Activated T-helper 1 cell treated with anti-CD3 and anti-CD28 coated beads, Interleukin-12 subunit alpha, Interleukin-12 subunit beta, Interleukin-2, Interleukin-4 antibody, amounts not matched to agents 30 ng/mL and 10 ng/mL and 1 ng/mL, durations not matched to agents 14 hours and 24 hours and 36 hours (primary cell): ENCODE data around the gene EDA. TPM values are rescaled to one million over a fixed set of nuclear protein-coding genes. Genes with fewer than 3 reads are reported as not detected.

ENCODE experiments used
- DNase-seq: peaks from one replicate; pipeline ENCODE4 v3.0.0; 2021; ENCODE audit warnings: low spot score
- H3K27ac Mint-ChIP-seq: one replicate; pipeline ENCODE4 v1.8.0; 2021; ENCODE audit warnings: mild to moderate bottlenecking, mixed read lengths
- H3K27me3 Mint-ChIP-seq: one replicate; pipeline ENCODE4 v1.8.0; 2022; ENCODE audit warnings: mild to moderate bottlenecking, moderate library complexity, mixed read lengths; ENCODE audit not compliant: insufficient read depth
- H3K36me3 Mint-ChIP-seq: one replicate; pipeline ENCODE4 v1.8.0; 2021; ENCODE audit warnings: low read depth, mixed read lengths
- H3K4me1 Mint-ChIP-seq: one replicate; pipeline ENCODE4 v1.8.0; 2021; ENCODE audit warnings: low read depth, mixed read lengths
- H3K4me3 Mint-ChIP-seq: one replicate; pipeline ENCODE4 v1.8.0; 2021; ENCODE audit warnings: mild to moderate bottlenecking, moderate library complexity, mixed read lengths
- H3K9me3 Mint-ChIP-seq: one replicate; pipeline ENCODE4 v1.8.0; 2021; ENCODE audit warnings: mixed read lengths
- intact Hi-C: fragments of 100-400 bp; cut with micrococcal nuclease; formaldehyde crosslinking; loops from one replicate; pipeline ENCODE4 v1.15.1; 2024
- total RNA-seq: library from RNA; stranded (reverse); gene quantifications from 2 replicates; pipeline ENCODE4 v1.2.3, GENCODE V29; 2022

EDA gene
- total RNA-seq, 1 donor from 2014 or later = 1.6 TPM

DNA sequence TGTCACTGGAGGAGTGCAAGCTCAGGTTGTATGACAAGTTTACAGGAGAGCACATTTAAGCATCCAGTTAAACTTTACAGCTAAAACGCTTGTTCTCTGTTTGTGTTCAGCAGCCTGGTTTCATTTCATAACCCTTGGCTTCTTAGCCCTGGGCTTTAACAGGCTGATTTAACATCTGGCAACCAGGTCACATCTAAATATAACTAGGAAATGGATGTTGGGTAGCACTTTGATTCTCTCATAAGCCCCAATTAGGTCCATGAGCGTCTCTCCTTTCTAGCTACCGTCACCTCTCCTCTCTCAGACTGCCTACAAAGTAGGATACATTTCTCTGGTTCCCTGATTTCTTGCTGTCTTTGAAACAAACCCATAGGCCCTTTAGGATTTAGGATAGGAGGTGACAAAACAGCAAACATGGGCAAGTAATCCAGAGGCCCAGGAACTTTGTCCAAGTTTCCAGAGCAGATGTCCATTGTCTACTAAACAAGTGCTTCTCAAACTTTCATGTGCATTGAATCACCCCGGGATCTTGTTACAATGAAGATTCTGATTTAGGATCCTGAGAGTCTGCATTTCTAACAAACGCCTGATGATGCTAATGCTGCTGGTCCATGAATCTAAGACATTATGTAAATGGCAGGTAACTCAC lies 468.8 kb downstream of the EDA start:
- intact Hi-C loops = no loop called here

DNA sequence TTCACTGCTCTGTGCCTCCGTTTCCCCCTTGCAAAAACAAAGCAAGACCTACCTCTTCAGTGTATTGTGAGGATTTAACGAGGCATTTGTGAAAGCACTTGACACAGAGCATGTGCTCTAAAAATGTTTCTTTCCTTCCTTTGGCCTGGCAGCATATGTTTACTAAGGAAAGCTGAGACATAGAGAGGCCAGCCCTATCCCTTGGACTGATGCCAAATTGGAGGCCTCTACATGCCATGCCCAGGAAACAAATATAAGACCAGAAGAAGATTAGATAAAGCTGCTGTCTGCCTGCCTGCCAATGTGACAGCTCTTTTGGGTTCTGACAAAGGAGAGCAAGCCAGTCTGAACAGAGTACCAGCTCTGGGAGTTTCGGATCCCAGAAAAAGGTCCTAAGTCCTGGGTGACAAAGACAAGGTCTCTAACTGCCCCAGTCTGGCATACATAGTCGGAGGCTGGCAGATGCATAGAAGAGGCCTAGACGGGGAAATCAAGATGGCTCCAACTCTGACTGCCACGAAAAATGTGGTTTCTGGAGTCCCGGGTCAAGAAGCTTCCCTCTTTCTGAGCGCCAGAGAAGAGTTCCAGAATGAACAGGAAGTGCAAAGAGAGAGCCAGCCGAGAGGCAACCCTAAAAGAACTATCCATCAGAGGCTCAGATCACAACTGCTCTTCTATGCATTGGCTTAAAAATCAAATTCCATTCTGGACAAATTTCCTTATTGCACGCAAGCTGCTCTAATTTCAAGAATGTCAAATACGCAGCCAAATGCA lies 472.1 kb downstream of the EDA start:
- Mint-ChIP-seq H3K27me3 (no peaks in the 10 kb centered on the region), H3K4me3 (no peak overlapping the region), H3K9me3 (no peaks in the 10 kb centered on the region), H3K27ac (no peak overlapping the region), H3K4me1 (no peaks in the 10 kb centered on the region), H3K36me3 (no peaks in the 10 kb centered on the region)
- DNase-seq = no peak
- intact Hi-C loops = no loop called here

More for the DNA sequence above, 468.8 kb downstream of the EDA start:
- Mint-ChIP-seq H3K4me1 (no peaks in the 10 kb centered on the region), H3K9me3 (no peaks in the 10 kb centered on the region), H3K36me3 (no peaks in the 10 kb centered on the region), H3K27ac (no peak overlapping the region), H3K4me3 (no peak overlapping the region), H3K27me3 (no peaks in the 10 kb centered on the region)
- no peak for DNase-seq

DNA sequence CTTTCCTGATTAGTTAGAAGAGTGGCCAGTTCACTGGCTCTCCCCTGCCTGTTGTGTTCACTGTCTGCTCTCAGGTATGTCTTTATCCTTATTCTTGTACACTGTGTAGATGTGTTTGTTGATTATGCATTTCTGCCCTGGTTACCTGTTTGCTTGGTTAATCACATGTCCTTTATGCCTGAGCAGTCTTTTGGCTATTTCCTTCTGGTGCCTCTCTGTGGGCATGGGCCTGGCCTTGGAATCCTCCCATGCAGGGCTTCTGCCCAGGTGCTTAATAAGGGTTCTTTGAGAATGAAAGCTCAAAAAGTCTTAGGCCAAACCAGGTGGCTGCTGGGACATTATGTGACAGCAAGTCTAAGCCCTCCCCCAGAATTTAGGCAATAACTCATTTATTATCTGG lies 472.8 kb downstream of the EDA start:
- Mint-ChIP-seq H3K27ac (no peak overlapping the region), H3K36me3 (no peaks in the 10 kb centered on the region), H3K27me3 (no peaks in the 10 kb centered on the region), H3K9me3 (no peaks in the 10 kb centered on the region), H3K4me1 (no peaks in the 10 kb centered on the region), H3K4me3 (no peak overlapping the region)
- DNase-seq = no peak
- intact Hi-C loops = no loop called here

Other genes with a start within 250 kb of the EDA start
- gene NALF2, start 111.8 kb upstream of the EDA start, total RNA-seq = 1.2 TPM in 2 replicates